Left colon (tissue), 2 donors: ENCODE results near the gene HSPE1. TPM values are rescaled to one million over a fixed set of nuclear protein-coding genes. Genes with fewer than 3 reads are reported as not detected.
A peak's percentile ranks its signal among the peaks of the same experiment; 100 is the strongest.
"Not testable (repeated sequence)": the region's sequence is repeated elsewhere in the genome, so short reads cannot be mapped to it uniquely, and the experiment has no call there.

Source experiments
- ATAC-seq: fragments of 200-7000 bp; cut with Tn5 transposase; one replicate; pipeline ENCODE4 v1.9.1; 2020; ENCODE audit warnings: mild to moderate bottlenecking, moderate library complexity
- DNase-seq, 2 donors: peaks; one replicate each; pipeline ENCODE4 v3.0.0-alpha.2; 2020
- intact Hi-C, 2 donors: fragments of 100-400 bp; cut with DNase I in 1 of 2; cut with micrococcal nuclease in 1 of 2; formaldehyde crosslinking; loops; one replicate each; pipeline versions ENCODE4 v1.11.2 to v1.14.0; 2022; cut with DNase I, micrococcal nuclease
- long read RNA-seq: library from polyadenylated mRNA; unstranded; transcript quantifications from one replicate; pipeline ENCODE4 v2.0.0, GENCODE V29; 2021
- total RNA-seq, 2 donors: library from RNA; stranded (reverse); fragmentation: NEBNext Ultra II Directional; extraction: Animal tissue kit (Norgen Biotek cat#: 25700); gene quantifications; one replicate each; pipeline ENCODE4 v1.2.1, GENCODE V29; 2021
- donor health status: DM: no; HTN: no; CAD: no.
- donor health status: DM: yes; HTN: yes; CAD: no.

The HSPE1 gene
- 10 to 100 TPM; 83.1 to 92.2 TPM for total RNA-seq
- long read RNA-seq, transcript HSPE1-201 (4 exons, 950 nt) = major isoform, 73 of 78 reads
- long read RNA-seq, partial matches to known transcripts = 5 of 78 reads
- long read RNA-seq, other reads (novel, unspliced or antisense) = 0 of 78 reads

- intact Hi-C loops = no loop called here
- ATAC-seq = peak; percentile 88
- peak; percentile 97 to 98 for DNase-seq
These were observed at the start of gene HSPE1, which contains the start of gene HSPD1 for GRCh38 chr2:197499594-197500502. Gene HSPE1 (plus strand): TSS chr2:197500379. CDS start chr2:197500437, 58 bp downstream. Gene HSPD1 (minus strand): TSS chr2:197499840. CDS start chr2:197498848, 992 bp downstream.

GRCh38 chr2:197450465-197450864 lies 49.7 kb upstream of the HSPE1 start:
- intact Hi-C loops = no loop called here
- no peak for DNase-seq

GRCh38 chr2:197450935-197451358 lies 49.2 kb upstream of the HSPE1 start:
- DNase-seq, ATAC-seq, intact Hi-C loops: not testable (repeated sequence)

More at GRCh38 chr2:197450465-197450864, 49.7 kb upstream of the HSPE1 start:
- no peak for ATAC-seq

- DNase-seq (no peak), ATAC-seq (peak; percentile 63)
- intact Hi-C loops = no loop called here
These were observed 47.4 kb upstream of the HSPE1 start for GRCh38 chr2:197452754-197453122.

- DNase-seq (peak; percentile 99 to 100), ATAC-seq (peak; percentile 90)
- intact Hi-C loops = no loop called here
These were observed 46.9 kb upstream of the HSPE1 start, which contains the start of gene COQ10B for GRCh38 chr2:197453123-197453913. Gene COQ10B (plus strand): TSS chr2:197453552. CDS start chr2:197453561, 9 bp downstream.

GRCh38 chr2:197453914-197454398 lies 46.2 kb upstream of the HSPE1 start:
- DNase-seq (peak in 1 of 2 donors; percentile 78), ATAC-seq (peak; percentile 61)
- intact Hi-C loops = no loop called here

GRCh38 chr2:197454923-197455322 lies 45.3 kb upstream of the HSPE1 start:
- DNase-seq (no peak), ATAC-seq (no peak)
- intact Hi-C loops = no loop called here

- DNase-seq = no peak
- ATAC-seq = no peak
- intact Hi-C loops = no loop called here
These were observed 44.8 kb upstream of the HSPE1 start for GRCh38 chr2:197455428-197455827.

- ATAC-seq (peak; percentile 76), DNase-seq (peak; percentile 9 to 29)
- intact Hi-C loops = no loop called here
These were observed 39.5 kb upstream of the HSPE1 start for GRCh38 chr2:197460649-197461048.

- intact Hi-C loops = no loop called here
- ATAC-seq (peak; percentile 87), DNase-seq (no peak)
These were observed 39.1 kb upstream of the HSPE1 start for GRCh38 chr2:197461057-197461456.

GRCh38 chr2:197464175-197464574 lies 36.0 kb upstream of the HSPE1 start:
- DNase-seq (no peak), ATAC-seq (no peak)
- intact Hi-C loops = no loop called here

GRCh38 chr2:197472166-197472565 lies 28.0 kb upstream of the HSPE1 start:
- ATAC-seq = no peak
- intact Hi-C loops = loop anchor here in 1 of 2 donors (10.0 kb wide), 1 partner anchor 67 kb away; no protein-coding TSS in a partner anchor
- DNase-seq = no peak

GRCh38 chr2:197477797-197478196 lies 22.4 kb upstream of the HSPE1 start:
- intact Hi-C loops = loop anchor here in 1 of 2 donors (10.0 kb wide), 1 partner anchor 73 kb away; no protein-coding TSS in a partner anchor
- no peak for ATAC-seq

GRCh38 chr2:197480165-197481036 lies 19.8 kb upstream of the HSPE1 start:
- no peak for DNase-seq
- ATAC-seq = no peak
- intact Hi-C loops = no loop called here

More at GRCh38 chr2:197477797-197478196, 22.4 kb upstream of the HSPE1 start:
- DNase-seq = no peak

- ATAC-seq, intact Hi-C loops, DNase-seq: not testable (repeated sequence)
These were observed 15.9 kb upstream of the HSPE1 start for GRCh38 chr2:197484248-197484647.

GRCh38 chr2:197486175-197486574 lies 14.0 kb upstream of the HSPE1 start:
- DNase-seq (no peak), ATAC-seq (no peak)
- intact Hi-C loops = no loop called here

- ATAC-seq = no peak
- no peak for DNase-seq
- intact Hi-C loops = no loop called here
These were observed 12.8 kb upstream of the HSPE1 start for GRCh38 chr2:197487385-197487784.
